HPDE6-E6E7 (cell line): ENCODE results near the gene CDCA8.
A peak's percentile ranks its signal among the peaks of the same experiment; 100 is the strongest.
"Not testable (repeated sequence)": the region's sequence is repeated elsewhere in the genome, so short reads cannot be mapped to it uniquely, and the experiment has no call there.

Experiments used
- DNase-seq: peaks from one replicate; pipeline ENCODE4 v3.0.0; 2011; ENCODE audit warnings: missing footprints; ENCODE audit errors: extremely low spot score

The CDCA8 gene

DNA sequence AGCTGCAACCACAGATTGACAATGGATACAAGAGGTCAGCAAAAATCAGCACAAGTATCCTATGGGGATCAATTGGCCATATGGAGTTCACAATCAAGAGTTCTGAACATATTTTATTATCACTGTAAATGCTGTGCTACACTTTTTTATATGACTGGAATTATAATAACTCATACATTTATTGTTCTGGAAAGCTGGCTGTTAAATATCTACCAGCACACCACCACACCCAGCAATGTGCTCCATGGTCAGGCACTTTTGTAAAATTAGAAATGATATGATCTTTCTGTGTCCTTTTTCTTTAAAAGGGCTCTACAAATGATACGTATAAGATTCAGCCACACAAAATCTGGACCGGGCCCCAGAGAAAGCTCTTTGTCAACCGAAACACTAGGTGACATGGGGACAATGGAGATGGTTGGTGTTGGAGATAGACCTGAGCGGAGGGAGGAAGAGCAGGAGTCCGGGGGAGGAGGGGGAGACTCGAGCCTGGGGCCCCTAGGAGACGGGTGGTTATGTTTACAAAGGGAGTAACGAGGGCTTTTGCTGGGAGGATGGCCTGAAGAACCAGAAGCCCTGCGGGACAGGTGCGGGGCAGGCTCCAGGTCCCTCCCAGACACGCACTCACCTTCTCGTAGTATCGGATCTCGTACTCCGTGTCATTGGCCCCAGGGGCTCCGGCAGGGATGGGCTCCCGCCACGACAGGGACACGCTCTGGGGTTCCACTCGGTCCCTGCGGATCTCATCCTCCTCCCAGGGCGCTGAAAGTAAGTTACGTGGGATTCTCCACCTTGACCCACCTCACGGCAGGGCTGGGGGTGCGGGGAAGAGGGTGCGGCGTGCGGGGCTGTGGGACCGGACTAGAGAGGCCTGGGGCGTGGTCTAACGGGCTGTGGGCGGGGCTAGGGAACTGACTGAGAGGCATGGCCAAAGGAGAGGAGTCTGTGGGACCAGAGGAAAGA lies 42.6 kb downstream of the CDCA8 start:
- no peak for DNase-seq

- not testable (repeated sequence) for DNase-seq
Observed at GRCh38 chr1:37737975-37738374, 45.7 kb downstream of the CDCA8 start.

GRCh38 chr1:37738619-37739018 lies 46.3 kb downstream of the CDCA8 start:
- not testable (repeated sequence) for DNase-seq

DNA sequence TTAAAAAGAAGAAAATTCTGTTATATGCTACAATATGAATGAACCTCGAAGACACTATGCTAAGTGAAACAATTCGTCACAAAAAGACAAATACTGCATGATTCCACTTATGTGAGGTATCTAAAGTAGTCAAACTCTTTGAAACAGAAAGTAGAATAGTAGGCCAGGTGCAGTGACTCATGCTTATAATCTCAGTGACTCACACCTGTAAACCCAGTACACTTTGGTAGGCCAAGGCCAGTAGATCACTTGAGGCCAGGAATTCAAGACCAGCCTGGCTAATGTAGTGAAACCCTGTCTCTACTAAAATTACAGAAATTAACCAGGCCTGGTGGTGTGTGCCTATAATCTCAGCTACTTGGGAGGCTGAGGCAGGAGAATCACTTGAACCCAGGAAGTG lies 46.9 kb downstream of the CDCA8 start:
- no peak for DNase-seq

DNA sequence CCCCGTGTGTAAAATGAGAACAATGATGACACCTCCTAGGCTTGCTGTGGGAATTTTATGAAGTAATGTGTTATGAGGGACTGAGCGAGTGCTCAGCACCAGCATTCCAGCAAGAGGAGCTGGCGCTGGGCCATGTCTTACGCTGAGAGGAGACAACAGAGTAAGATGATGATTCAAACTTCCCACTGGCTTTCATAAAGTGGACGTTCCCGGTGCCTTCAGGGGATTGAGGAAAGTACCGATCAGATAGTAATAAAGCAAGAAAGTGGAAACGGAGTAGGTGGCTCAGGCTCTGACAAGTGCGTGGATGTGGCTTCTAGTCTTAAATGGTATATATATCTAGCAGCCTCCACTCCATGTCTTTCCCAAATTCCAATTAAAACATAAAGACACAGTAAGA lies 48.8 kb downstream of the CDCA8 start:
- DNase-seq = peak; percentile 55

- no peak for DNase-seq
Observed at GRCh38 chr1:37741662-37742061, 49.3 kb downstream of the CDCA8 start.

GRCh38 chr1:37746806-37747205 lies 54.5 kb downstream of the CDCA8 start:
- no peak for DNase-seq

DNA sequence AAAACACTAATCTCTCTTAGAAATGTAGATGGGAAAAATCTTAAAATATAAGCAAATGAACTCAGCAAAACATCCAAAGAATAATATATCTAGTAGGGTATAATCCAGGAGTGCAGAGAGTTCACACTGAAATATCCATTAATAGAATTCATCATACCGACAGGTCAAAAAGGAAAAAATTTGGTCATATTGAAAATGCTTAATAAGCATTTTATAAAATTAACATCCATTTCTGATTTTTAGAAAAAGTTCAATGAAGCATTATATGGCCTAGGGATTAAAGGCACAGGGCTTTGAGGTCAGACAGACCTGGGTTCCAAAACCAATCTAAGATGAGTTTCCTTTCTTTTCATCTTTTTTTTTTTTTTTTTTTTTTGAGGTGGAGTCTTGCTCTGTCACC lies 56.2 kb downstream of the CDCA8 start:
- DNase-seq = no peak

GRCh38 chr1:37752213-37752582 lies 59.9 kb downstream of the CDCA8 start:
- no peak for DNase-seq

DNA sequence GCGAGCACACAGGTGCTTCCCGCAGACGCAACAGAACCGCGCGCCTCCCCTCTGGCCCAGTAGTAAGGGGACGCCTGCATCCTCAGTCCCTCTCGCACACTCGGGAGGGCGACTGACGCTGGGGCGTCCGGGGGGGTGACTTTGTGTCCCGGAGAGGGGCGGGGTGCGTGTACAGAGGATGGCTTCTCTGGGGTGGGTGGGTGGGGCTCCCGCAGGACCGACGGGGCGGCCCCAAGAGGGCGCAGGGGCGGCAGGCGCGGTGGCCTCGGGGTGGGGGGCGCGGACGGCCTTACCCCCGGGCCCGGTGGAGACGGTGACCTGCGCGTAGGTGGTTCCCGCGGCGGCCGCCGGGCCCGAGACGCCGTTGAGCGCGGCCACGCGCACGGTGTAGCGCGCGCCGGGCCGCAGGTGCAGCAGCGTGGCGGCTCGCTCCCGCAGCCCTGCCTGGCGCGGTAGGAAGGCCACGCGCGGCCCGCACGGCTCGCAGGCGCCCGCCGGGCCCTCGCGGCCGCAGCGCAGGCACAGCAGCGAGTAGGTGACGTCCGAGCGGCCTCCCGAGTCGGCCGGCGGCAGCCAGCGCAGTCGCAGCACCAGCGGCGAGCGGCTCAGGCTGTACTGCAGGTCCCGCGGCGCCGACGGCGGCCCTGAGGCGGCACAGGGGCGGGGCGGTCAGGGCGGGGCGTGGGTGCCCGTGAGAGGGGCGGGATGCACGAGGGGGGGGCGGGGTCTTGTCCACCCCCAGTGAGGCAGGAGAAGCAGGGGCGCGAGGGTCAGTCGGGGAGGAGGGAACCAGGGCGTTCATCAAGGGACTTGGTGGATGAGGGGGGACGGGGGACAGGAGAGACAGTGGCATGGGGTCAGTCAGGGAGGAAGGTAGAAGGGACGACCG lies 60.5 kb downstream of the CDCA8 start:
- no peak for DNase-seq

- DNase-seq = no peak
Observed at GRCh38 chr1:37753473-37754321, 61.4 kb downstream of the CDCA8 start.

- DNase-seq = no peak
Observed at GRCh38 chr1:37755290-37755689, 63.0 kb downstream of the CDCA8 start.

DNA sequence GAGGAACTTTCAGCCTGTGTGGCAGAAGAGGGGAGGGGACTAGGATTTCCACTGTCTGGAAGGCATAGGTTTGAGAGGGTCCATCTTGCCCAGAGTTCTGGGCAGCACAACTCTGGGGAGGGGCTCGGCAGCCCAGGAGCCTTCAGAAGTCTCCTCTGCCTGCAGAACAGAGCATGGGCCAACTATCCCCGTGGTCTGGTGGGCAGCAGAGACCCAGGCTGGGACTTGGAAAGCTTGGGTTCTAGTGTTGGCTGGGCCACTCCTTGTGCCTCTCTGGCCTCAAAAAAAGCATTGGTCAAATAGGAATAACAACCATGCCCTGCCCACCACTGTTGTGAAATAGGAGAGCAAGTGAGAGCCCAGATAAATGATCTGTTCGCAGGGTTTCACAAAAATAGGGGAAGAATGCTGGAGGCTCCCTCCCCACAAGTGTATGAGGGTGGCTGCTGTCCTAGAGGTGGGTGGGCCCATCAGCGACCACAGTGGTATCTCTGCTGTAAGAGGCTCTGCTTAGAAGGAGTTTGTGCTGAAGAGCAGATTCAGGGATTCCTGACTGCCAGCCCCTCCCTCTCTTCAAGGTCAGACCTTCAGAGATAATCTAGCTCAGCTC lies 63.7 kb downstream of the CDCA8 start:
- no peak for DNase-seq
